NCI-H2196 treated with DMSO at 0.1 percent for 48 hours (cell line): Measurements from ENCODE around the gene DAGLA.

Experiments used
- DNase-seq: peaks from one replicate; lab custom pipeline; 2025; ENCODE audit not compliant: unreplicated experiment; lab: John Stamatoyannopoulos, UW

DAGLA gene

GRCh38 chr11:61725781-61726231 lies 45.6 kb downstream of the DAGLA start:
- no peak for DNase-seq

GRCh38 chr11:61726775-61727174 lies 46.6 kb downstream of the DAGLA start:
- no peak for DNase-seq

GRCh38 chr11:61727401-61727811 lies 47.2 kb downstream of the DAGLA start:
- no peak for DNase-seq

- no peak for DNase-seq
These were observed 48.1 kb downstream of the DAGLA start for GRCh38 chr11:61728066-61728939.

GRCh38 chr11:61728940-61729219 lies 48.7 kb downstream of the DAGLA start:
- no peak for DNase-seq

- peak; percentile 63 for DNase-seq
These were observed 50.2 kb downstream of the DAGLA start for GRCh38 chr11:61730240-61730994.

GRCh38 chr11:61731211-61731951 lies 51.2 kb downstream of the DAGLA start:
- no peak for DNase-seq

- DNase-seq: no peak
These were observed 51.9 kb downstream of the DAGLA start for GRCh38 chr11:61731952-61732675.

- no peak for DNase-seq
These were observed 52.5 kb downstream of the DAGLA start for GRCh38 chr11:61732705-61733104.

GRCh38 chr11:61733120-61733978 lies 53.2 kb downstream of the DAGLA start:
- DNase-seq: peak; percentile 72

GRCh38 chr11:61734767-61735166 lies 54.6 kb downstream of the DAGLA start:
- no peak for DNase-seq

GRCh38 chr11:61735391-61735790 lies 55.2 kb downstream of the DAGLA start:
- DNase-seq: no peak

GRCh38 chr11:61736310-61736709 lies 56.1 kb downstream of the DAGLA start:
- DNase-seq: no peak

- DNase-seq: no peak
These were observed 56.9 kb downstream of the DAGLA start for GRCh38 chr11:61737131-61737530.

- DNase-seq: no peak
These were observed 57.6 kb downstream of the DAGLA start for GRCh38 chr11:61737636-61738386.

GRCh38 chr11:61738776-61739175 lies 58.6 kb downstream of the DAGLA start:
- DNase-seq: no peak

GRCh38 chr11:61739413-61739812 lies 59.2 kb downstream of the DAGLA start:
- DNase-seq: no peak

GRCh38 chr11:61739966-61740365 lies 59.8 kb downstream of the DAGLA start:
- no peak for DNase-seq

GRCh38 chr11:61742391-61742790 lies 62.2 kb downstream of the DAGLA start:
- no peak for DNase-seq
